HUDEP-2 (cell line): ENCODE data around the gene SLC6A19.

Experiments
- DNase-seq, 76 experiments: peaks; one replicate each; lab custom pipeline; 2025; ENCODE audit not compliant: unreplicated experiment in 76 of 76; lab: John Stamatoyannopoulos, UW

The SLC6A19 gene

DNA sequence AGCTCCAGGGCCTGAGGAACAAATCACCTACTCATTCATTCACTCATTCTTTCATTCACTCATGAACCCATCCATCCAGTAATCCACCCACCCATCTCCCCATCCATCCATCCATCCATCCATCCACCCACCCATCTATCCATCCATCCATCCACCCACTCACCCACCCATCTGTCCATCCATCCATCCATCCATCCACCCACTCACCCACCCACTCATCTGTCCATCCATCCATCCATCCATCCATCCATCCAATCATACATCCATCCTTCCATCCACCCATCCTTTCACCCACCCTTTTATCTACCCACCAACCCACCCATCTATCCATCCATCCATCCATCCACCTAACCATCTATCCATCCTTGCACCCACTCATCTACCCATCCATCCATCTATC is 35.5 kb upstream of the SLC6A19 start:
- no peak for DNase-seq

DNA sequence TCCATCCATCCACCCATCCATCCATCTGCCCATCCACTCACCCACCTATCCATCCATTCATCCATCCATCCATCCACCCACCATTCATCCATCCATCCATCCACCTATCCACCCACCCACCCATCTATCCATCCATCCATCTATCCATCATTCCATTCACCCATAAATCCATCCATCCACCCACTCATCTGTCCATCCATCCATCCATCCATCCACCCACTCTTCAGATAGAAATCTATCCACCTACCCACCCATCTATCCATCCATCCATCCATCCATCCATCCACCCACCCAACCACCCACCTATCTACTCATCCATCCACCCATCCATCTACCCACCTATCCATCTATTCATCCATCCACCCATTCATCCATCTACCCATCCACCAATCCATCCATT is 35.0 kb upstream of the SLC6A19 start:
- DNase-seq = no peak

DNA sequence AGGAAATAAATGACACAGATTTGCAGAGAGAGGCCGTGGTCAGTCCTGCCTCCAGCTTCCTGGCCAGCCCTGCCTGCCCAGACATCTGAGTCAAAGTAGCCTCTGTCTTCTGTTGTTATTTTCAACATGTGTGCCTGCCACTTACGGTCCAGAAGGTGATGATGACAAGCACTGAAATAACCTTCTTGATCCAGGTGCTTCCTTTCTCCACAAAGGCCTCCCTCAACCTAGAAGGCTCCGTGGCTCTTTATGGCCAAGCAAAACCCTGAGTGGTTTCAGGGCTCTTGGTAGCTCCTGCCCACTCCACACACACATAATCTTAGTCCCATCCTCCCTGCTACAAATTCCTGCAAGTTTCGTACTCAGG is 34.1 kb upstream of the SLC6A19 start:
- DNase-seq = no peak

DNA sequence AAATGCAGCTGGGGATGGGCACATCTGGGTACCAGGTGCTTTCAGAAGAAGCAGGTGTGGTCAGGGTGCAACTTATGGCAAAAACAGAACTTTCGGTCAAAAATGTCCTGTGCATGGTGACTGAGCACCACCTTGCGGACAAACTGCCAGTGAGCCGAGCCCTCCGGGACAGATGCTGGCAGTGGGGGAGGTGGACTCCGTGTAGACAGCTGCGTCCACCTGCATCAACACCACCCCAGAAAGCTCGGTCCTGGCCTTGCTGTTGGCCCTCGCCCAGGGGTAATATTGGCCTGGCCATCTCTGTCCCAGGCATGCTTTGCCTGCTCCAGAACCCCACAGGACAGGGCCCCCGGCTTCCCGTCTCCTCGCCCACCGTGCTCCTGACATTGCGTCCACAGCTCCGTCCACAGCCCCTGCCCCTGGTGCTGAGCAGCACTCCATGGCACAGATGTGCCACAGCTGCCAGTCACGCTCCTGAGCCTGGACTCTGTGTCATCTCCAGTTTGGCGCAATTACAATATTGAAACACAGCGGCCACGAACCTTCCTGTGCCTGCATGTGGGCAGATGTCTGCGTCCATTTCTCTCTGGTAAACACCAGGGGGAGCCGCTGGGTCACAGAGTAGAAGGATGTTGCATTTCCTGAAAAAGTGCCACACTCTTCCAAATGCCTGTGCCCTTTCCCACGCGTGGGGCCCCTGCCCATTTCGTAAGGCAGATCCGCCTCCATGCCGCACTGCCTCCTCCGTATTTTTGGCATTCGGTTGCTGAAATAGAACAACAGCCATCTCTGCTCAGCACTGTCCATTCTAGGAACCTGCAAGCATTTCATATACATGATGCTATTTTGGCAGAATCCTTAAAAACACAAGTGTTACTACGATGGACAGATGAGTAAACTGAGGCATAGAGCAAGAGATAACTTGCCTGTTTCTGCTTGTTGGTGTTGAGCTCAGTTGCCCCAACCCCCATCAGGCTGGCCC is 33.4 kb upstream of the SLC6A19 start:
- peak in 66 of 76 experiments; percentile 8 to 79 (median 51) for DNase-seq

DNA sequence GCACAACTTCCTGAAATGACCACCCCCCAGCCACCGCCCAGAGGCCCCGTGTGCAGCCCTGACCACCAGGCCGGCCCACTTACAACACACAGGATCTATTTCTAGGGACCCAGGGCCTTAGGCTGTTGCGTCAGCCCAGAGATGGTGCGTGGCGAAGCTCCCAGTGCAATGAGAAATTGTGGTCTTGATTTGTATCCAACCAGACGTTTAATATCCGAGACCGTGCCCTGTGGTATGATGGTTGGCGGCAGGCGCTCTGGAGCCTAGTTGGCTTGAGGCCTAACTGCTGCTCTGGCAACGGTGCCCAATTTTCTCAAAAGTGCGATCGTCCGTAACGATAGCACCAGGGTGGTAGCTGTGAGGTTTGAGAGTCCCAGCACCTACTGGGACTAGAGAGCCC is 32.6 kb upstream of the SLC6A19 start:
- no peak for DNase-seq

DNA sequence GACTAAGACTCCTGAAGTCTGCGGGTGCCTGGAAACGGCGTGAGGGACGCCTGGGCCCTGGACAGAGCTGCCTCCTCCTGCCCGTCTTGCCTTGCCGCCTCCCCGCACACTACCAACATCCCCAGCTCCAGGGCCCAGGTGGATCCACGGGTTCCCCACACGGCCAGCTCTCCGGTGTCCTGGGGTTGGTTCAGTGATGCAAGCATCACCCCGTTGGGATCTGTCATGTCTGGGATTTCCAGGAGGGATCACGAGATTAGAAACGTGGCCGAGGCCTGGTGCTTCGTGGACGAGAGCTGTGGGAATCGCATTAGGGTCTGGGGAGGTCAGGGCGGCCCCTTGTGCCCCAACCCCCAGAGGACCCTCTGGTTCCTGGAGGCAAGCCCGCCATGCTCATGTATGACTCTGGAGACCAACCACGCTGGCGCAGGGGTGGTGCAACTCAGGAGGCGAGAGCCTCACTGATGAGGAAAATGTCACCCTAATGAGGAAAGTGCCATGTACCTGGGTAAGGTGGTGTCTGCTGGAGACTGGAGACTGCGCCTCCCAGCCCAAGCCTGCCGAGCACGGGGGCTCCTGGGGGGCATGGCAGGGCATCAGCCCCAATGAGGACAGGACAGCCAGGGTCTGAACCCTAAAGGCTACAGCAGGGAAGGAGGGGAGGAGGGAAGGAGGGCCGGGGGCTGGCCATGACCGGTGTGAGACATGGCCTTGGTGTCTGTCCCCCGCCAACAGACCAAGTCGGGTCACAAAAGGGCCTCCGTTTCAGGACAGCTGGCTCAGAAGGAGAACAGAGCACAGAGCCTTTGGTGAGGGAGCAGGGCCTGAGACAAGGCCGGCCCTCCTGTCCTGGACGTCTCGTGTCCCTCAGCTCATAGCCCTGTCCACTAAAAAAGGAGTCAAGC is 31.9 kb upstream of the SLC6A19 start:
- DNase-seq = no peak

DNA sequence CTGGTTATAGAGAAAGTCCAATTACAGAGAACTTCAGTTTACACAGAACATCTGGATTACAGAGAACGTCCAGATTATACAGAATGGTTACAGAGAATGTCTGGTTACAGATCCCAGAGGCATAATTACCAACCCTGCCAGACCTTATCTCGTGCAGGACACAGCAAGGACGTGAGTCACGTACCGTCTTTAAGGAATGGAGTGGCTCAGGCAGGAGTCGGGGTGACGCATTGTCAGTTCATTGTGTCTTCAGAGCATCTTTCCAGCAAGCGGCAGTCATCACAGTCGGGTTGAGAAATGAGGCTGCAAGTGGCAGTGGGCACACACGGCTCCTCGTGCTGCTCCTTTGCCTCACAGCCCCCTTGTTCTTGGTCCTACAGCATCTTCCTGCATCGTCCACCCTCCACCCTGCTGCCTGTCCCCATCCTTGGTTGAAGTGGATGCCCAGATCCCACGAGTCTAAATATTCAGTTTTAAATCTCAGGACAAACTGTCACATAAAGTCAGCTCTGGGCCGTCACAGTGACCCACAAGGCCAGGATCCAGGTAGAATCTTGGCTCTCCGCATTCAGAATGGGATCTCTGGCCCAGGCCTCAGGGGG is 30.0 kb upstream of the SLC6A19 start:
- peak in 10 of 76 experiments; percentile 2 to 33 (median 18) for DNase-seq

DNA sequence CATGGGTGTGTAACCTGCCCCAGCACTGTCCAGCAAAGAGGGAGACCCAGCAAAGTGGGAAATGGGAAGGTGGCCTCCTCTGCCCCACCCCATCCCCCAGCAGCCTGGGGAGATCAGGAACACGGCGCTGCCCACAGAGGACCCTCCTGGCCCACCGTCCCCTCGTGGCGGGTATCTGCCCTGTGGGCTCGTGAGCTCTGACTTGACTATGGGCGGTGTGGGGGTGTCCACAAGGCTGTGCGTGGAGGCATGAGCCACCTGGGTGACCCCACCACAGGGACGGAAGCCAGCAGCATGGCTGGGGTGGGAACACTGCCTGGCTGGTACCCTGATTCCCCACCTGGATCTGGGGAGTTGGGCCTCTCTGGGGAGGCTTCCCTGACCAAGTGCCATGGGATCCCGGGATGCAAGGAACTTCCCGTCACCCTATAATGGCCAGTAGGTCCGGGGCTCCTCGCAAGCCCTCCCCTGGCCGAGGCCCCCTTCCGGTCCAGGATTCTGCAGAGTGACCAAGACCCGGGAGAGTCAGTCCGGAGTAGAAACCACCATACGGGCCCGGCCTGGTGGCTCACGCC is 29.3 kb upstream of the SLC6A19 start:
- no peak for DNase-seq

DNA sequence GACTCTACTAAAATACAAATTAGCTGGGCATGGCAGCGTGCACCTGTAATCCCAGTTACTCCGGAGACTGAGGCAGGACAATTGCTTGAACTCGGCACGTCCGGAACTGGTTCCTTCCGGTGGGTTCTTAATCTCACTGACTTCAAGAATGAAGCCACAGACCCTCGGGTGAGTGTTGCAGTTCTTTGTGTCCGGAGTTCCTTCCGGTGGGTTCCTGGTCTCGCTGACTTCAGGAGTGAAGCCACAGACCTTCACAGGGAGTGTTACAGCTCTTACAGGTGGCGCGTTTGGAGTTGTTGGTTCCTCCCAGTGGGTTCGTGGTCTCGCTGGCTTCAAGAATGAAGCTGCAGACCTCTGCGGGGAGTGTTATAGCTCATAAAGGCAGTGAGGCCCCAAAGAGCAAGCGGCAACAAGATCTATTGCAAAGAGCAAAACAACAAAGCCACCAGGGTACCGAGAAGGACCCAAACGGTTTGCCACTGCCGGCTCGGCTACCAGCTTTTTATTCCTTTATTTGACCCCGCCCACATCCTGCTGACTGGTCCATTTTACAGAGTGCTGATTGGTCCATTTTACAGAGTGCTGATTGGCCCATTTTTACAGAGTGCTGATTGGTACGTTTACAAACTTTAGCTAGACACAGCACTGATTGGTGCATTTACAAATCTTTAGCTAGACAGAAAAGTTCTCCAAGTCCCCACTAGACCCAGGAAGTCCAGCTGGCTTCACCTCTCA is 28.6 kb upstream of the SLC6A19 start:
- DNase-seq = peak in 2 of 76 experiments; percentile 6 to 10

DNA sequence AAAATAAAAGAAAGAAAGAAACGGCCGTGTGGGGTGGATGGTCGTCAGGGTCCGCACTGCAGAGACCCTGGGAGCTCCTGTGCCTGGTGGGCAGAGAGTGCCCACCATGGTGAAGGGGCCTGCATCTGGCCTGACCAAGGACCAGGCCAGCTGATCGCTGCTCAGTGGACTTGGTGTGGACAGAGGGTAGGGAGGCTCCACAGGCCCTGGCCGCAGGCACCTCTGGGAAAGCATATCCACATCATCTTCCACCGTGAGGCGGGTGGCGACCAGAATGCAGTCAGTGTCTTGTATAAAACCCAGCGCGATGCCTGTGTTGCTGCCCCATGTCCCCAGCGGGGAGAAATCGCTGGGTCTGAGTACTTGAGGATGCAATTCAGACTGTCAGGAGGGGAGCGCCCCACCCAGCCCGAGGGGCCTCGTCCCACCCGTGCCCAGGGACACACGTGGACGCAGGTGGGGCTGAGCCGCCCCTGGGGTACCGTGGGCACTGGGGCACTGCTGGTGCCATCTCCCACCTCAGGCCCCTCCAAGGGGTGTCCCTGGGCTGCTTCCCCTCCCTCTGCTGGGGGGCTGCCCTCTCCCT is 27.8 kb upstream of the SLC6A19 start:
- no peak for DNase-seq

DNA sequence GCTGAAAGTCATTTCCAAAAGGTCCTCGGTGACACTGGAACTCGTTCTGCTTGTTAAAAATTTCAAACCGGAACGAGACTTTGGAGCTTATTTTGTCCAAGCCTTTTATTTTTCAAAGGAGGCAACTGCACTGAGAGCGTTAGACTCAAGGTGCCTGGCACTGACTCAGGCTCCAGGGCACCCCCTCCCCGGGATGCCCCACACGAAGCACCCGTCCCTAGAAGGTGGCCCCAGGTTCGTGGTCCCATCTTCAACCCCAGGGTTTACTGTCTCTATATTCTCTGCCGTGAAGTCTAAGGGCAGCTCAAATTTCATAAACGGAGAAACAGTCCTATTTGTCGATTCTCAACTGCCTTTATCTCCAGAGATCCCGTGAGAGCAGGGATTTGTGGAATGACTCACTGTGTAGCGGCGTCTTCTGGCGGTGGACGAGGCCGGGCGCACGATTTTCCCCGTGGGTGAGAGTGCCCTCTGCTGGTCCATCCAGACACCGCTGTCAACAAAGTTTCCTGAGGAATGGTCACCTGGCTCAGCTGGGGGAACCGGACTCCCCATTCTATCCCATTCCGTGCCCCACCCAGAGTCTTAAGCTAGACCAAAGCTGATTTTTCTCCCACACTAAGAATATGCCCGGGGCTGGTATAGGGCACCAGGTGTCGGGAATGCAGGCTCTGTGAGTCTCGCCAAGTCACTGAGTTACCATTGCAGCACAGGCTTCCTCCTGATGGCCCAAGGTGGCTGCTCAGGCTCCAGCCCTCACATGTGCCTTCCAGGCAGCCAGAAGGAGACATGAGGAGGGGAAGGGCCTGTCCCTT is 27.1 kb upstream of the SLC6A19 start:
- peak in 47 of 76 experiments; percentile 7 to 64 (median 35) for DNase-seq

DNA sequence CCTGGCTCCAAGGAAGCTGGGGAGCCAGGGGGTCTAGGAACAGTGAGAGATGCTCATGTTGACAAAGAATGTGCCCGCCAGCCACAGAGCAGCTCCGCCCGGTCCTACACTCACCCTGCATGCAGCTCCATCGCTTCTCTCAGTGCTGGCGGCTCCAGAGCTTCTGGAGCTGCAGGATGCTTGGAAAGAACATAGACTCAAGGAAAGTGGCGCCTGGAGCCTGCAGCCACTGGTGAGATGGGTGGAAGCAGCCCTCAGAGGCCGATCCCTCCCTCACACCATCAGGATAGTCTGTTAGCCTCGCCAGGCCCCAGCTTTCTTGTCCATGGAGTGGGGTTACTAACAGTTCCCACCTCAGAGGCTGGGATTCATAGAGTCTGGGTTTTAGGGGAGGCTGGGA is 26.4 kb upstream of the SLC6A19 start:
- no peak for DNase-seq

DNA sequence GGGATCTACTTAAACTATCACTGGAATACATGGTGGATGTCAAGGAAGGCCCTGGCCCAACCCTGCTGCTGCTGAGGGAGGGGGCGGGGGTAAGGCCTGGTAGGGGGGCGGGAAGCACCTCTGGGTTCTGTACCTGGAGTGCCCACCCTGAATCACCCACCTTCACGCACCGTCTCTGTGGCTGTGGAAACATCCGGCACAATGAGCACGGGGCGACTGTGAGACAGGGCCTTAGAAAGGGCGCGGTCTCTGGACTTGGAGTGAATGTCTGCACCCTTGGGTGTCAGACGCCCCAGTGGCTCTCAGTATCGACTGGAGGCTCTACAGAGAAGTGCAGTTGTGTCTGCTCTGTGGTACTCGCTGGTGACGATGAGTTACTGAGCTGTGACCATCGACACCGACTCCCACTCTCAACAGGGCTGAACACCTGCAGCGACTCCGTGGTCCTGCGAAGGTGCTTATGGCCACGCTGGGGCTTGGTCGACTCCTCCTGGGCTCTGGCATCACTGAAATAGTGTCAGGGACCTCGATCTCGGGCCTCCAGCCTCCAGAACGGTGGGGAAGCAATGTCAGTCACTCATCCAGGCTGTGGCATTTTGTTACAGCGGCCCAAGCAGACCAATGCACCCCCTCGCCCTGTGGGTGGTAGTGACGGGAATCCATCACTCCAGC is 25.5 kb upstream of the SLC6A19 start:
- no peak for DNase-seq

DNA sequence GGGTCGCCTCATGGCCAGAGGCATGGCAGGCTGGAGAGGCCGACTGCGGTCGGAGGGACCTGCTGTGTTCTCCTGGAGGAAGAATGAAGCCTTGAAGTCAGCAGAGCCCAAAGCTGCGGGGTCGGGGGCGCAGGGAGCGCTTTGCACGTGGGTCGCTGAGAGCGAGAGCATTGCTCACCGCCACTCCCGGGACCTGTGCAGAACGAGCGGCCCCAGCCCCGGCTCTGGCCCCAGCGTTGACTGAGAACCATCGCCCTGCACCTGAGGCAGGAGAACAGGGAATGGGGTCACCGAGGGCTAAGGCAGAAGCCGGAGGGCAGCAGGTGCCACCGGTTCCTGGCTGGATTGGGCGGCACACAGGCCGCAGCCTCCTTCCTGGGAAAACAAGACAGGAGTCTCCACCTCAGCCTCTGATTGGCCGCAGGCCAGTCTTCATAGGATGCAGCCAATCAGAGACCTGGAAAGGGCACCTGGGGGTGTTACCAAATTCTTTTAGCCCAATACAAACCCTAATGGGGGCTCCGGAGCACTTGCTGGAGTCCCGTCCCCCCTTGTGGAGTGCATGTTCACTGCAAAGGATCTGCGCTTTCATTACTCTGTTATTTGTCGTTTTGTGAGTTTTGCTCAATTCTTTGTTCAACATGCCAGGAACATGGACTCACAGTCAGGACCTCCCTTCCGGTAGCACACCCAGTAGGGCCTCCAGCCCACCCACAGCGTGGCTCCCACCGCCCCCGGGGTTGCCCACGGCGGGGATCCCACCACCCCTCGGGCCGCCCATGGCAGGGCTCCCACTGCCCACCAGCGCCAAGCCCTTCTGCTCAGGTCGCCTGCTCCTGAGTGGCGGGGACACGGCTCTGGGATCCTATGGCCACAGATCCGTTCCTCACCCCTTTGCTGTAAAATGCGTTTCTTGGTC is 24.7 kb upstream of the SLC6A19 start:
- DNase-seq = no peak

DNA sequence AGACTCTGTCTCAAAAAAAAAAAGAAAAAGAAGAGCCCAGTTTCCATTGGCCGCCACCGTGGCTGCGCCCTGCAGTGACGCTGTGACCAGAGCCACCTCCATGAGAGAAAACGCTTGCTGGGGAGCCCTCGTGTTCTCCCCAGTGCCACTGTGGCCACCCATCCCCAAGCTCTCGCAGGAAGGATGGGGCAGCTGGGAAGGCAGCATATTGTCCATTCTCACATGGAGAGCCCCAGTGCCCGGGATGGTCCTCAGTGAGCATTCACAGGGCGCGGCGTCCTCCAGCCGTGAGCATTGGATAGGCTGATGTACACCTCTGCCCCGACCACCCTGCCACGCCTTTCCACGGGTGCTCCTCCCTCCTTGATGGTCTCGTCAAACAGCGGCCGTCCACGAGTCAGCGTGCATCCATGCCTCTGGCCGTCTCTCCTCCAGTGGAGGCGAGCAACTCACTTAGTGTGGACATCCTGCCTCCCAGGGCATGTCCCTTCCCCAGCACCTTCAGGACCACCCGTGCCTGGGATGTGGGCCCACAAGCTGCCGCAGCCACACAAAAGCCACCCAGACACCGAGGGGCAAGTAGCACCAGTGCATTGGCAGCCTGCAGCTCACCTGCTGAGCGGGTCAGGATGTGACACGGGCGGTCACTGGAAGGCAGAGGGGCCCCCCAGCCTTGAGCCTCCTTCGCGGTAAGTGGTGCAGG is 23.4 kb upstream of the SLC6A19 start:
- no peak for DNase-seq

DNA sequence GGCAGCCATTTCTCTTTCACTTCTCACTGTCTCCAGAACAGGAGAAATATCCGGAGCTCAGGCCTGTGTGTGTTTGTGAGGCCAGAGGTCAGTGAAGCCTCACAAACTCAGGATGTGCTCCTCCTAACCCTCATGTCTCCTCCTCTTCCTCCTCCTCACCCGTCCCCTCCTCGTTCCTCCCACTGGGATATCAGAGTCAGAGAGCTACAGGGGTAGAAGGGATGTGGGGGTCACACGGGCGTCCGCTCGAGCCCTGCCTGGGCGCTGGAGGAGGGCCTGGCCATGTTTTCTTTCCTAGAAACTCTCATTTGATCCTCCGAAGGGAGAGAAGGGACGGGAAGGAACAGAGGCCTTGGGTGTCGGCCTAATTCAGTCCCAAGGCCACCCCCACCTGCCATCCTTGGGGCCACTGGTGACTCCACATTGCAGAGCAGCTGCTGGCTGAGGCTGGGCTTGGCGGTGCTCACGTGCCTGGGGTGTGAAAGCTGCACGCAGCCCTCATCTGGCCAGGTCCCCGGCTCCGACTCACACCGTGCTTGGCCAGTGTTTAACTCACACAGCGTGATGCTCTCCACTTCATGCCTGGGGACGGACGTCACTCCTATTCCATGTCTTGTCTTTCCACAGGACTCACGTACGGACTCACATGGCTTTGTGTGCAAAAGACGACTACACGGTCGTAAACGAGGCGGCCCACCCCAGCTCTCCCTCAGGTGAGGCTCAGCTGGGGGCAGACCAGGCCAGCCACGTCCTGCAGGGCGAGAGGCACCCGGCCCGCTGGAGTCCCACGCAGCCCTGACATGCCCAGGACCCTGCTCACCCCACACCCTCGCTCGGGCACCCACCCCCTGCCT is 22.6 kb upstream of the SLC6A19 start:
- no peak for DNase-seq
